Panc1 (cell line): ENCODE results near the gene GKAP1. TPM values are rescaled to one million over a fixed set of nuclear protein-coding genes. Genes with fewer than 3 reads are reported as not detected.

Source experiments
- total RNA-seq: library from RNA; stranded (reverse); gene quantifications from one replicate; pipeline ENCODE4 v1.2.1, GENCODE V29; 2021; ENCODE audit not compliant: unreplicated experiment

GKAP1 gene
- total RNA-seq, 1 experiment from 2014 or later, result 5.2 TPM

Other genes starting within 250 kb of the GKAP1 start
- 1.9 TPM for gene IDNK, start 194.6 kb downstream of the GKAP1 start, total RNA-seq
- gene UBQLN1, start 109.8 kb downstream of the GKAP1 start, total RNA-seq, result 92.8 TPM
- gene KIF27, start 103.7 kb upstream of the GKAP1 start, total RNA-seq, result 3.4 TPM
- gene HNRNPK, start 162.4 kb upstream of the GKAP1 start, total RNA-seq, result 495 TPM
- 14.6 TPM for gene RMI1, start 163.0 kb upstream of the GKAP1 start, total RNA-seq